T1000 (cell line): ENCODE data around the gene OR1J2.

Experiments used
- DNase-seq: peaks from one replicate; lab custom pipeline; 2025; ENCODE audit warnings: mixed read lengths; lab: John Stamatoyannopoulos, UW

Gene OR1J2

DNA sequence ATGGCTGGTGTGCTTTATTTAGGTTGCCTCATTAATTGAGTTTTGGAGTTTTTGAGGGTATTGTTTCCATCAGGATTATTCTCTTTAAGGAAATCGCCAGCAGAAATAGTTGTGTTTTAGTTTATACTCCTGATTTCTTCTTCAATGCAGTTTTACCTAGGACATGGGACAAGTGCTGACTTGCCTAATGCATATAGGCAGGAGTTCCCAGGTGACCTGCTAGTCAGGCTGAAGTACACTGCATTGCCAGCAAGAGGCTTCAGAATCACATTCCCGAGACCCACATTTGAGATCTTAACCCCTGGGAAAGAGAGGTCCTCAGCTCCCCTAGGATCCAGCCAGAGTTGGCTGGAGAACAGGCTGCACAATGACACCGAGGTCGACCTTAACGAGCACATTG, 40.8 kb downstream of the OR1J2 start:
- DNase-seq = no peak

DNA sequence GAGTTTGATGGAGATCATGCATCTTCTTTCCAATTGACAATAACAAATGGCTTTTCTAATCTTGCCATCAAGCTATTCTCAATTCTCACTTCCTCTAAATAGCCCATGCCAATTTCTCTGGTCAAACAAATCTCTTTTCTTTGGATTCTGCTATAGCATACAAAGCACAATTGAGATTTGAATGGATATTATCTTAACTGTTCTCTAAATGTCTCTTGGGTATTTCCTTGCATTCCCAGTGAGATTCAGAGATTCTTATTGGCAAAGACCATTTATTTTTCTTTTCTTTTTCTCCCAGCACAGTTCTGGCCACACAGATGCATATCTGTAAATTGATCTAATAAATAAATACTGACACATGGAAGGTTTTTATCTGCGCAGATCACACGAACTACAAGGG, 42.2 kb downstream of the OR1J2 start, which contains the start of gene OR1N2:
Gene OR1N2, plus strand, starts transcription at position 301 of the 400 bp plus-strand sequence. CDS start 100 bp downstream, outside the sequence.
- no peak for DNase-seq
